Measurements from ENCODE around the gene FAM221A. TPM values are rescaled to one million over a fixed set of nuclear protein-coding genes. Genes with fewer than 3 reads are reported as not detected.
A peak's percentile ranks its signal among the peaks of the same experiment; 100 is the strongest.

Gene FAM221A
- total and polyA plus RNA-seq, 2 of the 8 experiments (the other 6 are each of a cell fraction or from before 2014, with no cell fraction given) = 21.5 to 39.0 TPM

DNA sequence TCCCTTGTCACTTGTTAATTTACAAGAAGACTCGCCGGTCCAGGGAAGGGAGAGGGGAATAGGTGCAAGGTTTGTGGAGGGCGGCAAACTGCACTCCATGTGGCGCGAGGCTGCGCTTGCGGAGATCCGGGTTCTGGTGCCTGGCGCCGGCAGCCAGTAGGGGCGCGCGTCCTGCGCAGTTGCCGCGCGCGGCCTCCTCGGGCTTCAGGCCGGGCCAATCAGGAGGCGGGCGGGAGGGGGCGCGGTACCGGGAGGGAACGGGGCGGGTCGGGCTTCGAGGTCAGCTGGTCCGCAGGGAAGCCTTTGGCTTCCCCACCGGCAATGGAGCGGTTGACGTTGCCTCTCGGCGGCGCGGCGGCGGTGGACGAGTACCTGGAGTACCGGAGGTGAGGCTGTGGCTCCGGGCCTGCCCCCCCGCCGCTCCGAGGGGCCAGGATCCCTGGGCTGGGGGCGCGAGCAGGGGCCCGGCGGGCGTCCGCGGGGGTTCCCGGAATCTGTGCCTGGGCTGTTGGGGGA, at the start of gene FAM221A (continued):
- TF ChIP-seq, protein P1, sequence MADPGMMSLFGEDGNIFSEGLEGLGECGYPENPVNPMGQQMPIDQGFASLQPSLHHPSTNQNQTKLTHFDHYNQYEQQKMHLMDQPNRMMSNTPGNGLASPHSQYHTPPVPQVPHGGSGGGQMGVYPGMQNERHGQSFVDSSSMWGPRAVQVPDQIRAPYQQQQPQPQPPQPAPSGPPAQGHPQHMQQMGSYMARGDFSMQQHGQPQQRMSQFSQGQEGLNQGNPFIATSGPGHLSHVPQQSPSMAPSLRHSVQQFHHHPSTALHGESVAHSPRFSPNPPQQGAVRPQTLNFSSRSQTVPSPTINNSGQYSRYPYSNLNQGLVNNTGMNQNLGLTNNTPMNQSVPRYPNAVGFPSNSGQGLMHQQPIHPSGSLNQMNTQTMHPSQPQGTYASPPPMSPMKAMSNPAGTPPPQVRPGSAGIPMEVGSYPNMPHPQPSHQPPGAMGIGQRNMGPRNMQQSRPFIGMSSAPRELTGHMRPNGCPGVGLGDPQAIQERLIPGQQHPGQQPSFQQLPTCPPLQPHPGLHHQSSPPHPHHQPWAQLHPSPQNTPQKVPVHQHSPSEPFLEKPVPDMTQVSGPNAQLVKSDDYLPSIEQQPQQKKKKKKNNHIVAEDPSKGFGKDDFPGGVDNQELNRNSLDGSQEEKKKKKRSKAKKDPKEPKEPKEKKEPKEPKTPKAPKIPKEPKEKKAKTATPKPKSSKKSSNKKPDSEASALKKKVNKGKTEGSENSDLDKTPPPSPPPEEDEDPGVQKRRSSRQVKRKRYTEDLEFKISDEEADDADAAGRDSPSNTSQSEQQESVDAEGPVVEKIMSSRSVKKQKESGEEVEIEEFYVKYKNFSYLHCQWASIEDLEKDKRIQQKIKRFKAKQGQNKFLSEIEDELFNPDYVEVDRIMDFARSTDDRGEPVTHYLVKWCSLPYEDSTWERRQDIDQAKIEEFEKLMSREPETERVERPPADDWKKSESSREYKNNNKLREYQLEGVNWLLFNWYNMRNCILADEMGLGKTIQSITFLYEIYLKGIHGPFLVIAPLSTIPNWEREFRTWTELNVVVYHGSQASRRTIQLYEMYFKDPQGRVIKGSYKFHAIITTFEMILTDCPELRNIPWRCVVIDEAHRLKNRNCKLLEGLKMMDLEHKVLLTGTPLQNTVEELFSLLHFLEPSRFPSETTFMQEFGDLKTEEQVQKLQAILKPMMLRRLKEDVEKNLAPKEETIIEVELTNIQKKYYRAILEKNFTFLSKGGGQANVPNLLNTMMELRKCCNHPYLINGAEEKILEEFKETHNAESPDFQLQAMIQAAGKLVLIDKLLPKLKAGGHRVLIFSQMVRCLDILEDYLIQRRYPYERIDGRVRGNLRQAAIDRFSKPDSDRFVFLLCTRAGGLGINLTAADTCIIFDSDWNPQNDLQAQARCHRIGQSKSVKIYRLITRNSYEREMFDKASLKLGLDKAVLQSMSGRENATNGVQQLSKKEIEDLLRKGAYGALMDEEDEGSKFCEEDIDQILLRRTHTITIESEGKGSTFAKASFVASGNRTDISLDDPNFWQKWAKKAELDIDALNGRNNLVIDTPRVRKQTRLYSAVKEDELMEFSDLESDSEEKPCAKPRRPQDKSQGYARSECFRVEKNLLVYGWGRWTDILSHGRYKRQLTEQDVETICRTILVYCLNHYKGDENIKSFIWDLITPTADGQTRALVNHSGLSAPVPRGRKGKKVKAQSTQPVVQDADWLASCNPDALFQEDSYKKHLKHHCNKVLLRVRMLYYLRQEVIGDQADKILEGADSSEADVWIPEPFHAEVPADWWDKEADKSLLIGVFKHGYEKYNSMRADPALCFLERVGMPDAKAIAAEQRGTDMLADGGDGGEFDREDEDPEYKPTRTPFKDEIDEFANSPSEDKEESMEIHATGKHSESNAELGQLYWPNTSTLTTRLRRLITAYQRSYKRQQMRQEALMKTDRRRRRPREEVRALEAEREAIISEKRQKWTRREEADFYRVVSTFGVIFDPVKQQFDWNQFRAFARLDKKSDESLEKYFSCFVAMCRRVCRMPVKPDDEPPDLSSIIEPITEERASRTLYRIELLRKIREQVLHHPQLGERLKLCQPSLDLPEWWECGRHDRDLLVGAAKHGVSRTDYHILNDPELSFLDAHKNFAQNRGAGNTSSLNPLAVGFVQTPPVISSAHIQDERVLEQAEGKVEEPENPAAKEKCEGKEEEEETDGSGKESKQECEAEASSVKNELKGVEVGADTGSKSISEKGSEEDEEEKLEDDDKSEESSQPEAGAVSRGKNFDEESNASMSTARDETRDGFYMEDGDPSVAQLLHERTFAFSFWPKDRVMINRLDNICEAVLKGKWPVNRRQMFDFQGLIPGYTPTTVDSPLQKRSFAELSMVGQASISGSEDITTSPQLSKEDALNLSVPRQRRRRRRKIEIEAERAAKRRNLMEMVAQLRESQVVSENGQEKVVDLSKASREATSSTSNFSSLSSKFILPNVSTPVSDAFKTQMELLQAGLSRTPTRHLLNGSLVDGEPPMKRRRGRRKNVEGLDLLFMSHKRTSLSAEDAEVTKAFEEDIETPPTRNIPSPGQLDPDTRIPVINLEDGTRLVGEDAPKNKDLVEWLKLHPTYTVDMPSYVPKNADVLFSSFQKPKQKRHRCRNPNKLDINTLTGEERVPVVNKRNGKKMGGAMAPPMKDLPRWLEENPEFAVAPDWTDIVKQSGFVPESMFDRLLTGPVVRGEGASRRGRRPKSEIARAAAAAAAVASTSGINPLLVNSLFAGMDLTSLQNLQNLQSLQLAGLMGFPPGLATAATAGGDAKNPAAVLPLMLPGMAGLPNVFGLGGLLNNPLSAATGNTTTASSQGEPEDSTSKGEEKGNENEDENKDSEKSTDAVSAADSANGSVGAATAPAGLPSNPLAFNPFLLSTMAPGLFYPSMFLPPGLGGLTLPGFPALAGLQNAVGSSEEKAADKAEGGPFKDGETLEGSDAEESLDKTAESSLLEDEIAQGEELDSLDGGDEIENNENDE (IDR thresholded peaks at IDR 0.05; ENCODE audit: insufficient replicate concordance, low read length) = no peak
- TF ChIP-seq SIN3A (conservative IDR thresholded peaks at IDR 0.05 in 1 of 2, IDR thresholded peaks at IDR 0.05 in 1 of 2; ENCODE audit: low read depth in 1 of 2, low read length in 2 of 2) (0 out of 4 replicates have a peak, but pooled peaks of 1 of the 2 experiments have one; percentile 55), JUN (IDR thresholded peaks at IDR 0.05; ENCODE audit: low read depth, low read length) (no peak), GTF2F1 (IDR thresholded peaks at IDR 0.05; ENCODE audit: borderline replicate concordance, low read depth, low read length) (peak; percentile 67; the same call in 1 of the 2 replicates), NRF1 (IDR thresholded peaks at IDR 0.05; ENCODE audit: low read depth, low read length) (peak; percentile 30; the same call in 1 of the 2 replicates), SUZ12 (IDR thresholded peaks at IDR 0.05; ENCODE audit: low read length) (no peak), CBX8 (IDR thresholded peaks at IDR 0.05; ENCODE audit: borderline replicate concordance, low read depth, low read length) (no peak), PHF8 (conservative IDR thresholded peaks at IDR 0.05; ENCODE audit: low read depth, low read length) (peak; percentile 53; the same call in 1 of the 2 replicates), HDAC6 (IDR thresholded peaks at IDR 0.05; ENCODE audit: low read depth, low read length) (no peak), FOSL1 (IDR thresholded peaks at IDR 0.05; ENCODE audit: insufficient read depth, low read depth, low read length) (peak; percentile 22; the same call in 1 of the 2 replicates)

Measured in H1 (cell line).